ENCODE results near the gene RIOK3. TPM values are rescaled to one million over a fixed set of nuclear protein-coding genes. Genes with fewer than 3 reads are reported as not detected.

RIOK3 gene
- total and polyA plus RNA-seq, 10 of the 15 experiments (the other 5 are each of a cell fraction or from before 2014, with no cell fraction given) = 18.0 to 87.5 (median 53.8) TPM

DNA sequence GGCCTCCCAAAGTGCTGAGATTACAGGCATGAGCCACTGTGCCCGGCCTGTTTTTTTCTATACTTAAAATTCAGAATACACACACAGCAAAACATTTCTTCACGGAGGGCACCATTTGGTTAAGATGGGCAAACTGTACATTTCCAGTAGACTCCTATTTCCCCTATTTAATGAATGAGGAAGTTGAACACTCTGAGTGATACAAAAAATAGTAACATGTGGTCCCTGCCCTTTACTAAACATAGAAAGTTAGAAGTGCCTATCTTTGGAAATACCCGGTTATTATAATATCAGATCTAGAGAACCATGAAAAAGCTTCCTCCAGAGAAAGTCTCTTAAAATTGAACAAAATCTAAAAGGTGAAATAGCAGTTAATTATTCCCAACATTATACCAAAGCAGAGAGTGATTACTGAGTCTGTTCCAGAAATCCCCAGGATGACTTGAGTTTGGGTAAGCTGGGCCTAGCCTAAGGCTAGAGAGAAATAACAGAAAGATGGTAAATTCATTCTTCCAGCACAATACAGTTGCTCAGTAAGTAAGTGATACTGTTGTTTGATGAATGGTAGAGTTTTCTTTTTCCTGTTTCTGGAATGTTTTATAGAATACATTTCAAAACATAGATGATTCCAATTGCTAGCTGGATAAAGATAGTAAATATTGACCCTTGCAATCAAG is 26.9 kb downstream of the RIOK3 start (continued):
- TF ChIP-seq, protein P1, sequence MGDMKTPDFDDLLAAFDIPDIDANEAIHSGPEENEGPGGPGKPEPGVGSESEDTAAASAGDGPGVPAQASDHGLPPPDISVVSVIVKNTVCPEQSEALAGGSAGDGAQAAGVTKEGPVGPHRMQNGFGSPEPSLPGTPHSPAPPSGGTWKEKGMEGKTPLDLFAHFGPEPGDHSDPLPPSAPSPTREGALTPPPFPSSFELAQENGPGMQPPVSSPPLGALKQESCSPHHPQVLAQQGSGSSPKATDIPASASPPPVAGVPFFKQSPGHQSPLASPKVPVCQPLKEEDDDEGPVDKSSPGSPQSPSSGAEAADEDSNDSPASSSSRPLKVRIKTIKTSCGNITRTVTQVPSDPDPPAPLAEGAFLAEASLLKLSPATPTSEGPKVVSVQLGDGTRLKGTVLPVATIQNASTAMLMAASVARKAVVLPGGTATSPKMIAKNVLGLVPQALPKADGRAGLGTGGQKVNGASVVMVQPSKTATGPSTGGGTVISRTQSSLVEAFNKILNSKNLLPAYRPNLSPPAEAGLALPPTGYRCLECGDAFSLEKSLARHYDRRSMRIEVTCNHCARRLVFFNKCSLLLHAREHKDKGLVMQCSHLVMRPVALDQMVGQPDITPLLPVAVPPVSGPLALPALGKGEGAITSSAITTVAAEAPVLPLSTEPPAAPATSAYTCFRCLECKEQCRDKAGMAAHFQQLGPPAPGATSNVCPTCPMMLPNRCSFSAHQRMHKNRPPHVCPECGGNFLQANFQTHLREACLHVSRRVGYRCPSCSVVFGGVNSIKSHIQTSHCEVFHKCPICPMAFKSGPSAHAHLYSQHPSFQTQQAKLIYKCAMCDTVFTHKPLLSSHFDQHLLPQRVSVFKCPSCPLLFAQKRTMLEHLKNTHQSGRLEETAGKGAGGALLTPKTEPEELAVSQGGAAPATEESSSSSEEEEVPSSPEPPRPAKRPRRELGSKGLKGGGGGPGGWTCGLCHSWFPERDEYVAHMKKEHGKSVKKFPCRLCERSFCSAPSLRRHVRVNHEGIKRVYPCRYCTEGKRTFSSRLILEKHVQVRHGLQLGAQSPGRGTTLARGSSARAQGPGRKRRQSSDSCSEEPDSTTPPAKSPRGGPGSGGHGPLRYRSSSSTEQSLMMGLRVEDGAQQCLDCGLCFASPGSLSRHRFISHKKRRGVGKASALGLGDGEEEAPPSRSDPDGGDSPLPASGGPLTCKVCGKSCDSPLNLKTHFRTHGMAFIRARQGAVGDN (IDR thresholded peaks at IDR 0.05) = 0 out of 2 replicates have a peak, but pooled peaks have one; percentile 37
- TF ChIP-seq CHD4 (IDR thresholded peaks at IDR 0.05) = no peak
- TF ChIP-seq, protein P2, sequence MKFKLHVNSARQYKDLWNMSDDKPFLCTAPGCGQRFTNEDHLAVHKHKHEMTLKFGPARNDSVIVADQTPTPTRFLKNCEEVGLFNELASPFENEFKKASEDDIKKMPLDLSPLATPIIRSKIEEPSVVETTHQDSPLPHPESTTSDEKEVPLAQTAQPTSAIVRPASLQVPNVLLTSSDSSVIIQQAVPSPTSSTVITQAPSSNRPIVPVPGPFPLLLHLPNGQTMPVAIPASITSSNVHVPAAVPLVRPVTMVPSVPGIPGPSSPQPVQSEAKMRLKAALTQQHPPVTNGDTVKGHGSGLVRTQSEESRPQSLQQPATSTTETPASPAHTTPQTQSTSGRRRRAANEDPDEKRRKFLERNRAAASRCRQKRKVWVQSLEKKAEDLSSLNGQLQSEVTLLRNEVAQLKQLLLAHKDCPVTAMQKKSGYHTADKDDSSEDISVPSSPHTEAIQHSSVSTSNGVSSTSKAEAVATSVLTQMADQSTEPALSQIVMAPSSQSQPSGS (IDR thresholded peaks at IDR 0.05; ENCODE audit: low read length) = no peak; the same call in 1 of the 2 replicates
- TF ChIP-seq JUNB (IDR thresholded peaks at IDR 0.05) = no peak
- TF ChIP-seq KAT2A (conservative IDR thresholded peaks at IDR 0.05; ENCODE audit: control insufficient read depth, low read depth, low read length) = no peak
- no peak for TF ChIP-seq BMI1 (IDR thresholded peaks at IDR 0.05; ENCODE audit: borderline replicate concordance)
- TF ChIP-seq, protein P3, sequence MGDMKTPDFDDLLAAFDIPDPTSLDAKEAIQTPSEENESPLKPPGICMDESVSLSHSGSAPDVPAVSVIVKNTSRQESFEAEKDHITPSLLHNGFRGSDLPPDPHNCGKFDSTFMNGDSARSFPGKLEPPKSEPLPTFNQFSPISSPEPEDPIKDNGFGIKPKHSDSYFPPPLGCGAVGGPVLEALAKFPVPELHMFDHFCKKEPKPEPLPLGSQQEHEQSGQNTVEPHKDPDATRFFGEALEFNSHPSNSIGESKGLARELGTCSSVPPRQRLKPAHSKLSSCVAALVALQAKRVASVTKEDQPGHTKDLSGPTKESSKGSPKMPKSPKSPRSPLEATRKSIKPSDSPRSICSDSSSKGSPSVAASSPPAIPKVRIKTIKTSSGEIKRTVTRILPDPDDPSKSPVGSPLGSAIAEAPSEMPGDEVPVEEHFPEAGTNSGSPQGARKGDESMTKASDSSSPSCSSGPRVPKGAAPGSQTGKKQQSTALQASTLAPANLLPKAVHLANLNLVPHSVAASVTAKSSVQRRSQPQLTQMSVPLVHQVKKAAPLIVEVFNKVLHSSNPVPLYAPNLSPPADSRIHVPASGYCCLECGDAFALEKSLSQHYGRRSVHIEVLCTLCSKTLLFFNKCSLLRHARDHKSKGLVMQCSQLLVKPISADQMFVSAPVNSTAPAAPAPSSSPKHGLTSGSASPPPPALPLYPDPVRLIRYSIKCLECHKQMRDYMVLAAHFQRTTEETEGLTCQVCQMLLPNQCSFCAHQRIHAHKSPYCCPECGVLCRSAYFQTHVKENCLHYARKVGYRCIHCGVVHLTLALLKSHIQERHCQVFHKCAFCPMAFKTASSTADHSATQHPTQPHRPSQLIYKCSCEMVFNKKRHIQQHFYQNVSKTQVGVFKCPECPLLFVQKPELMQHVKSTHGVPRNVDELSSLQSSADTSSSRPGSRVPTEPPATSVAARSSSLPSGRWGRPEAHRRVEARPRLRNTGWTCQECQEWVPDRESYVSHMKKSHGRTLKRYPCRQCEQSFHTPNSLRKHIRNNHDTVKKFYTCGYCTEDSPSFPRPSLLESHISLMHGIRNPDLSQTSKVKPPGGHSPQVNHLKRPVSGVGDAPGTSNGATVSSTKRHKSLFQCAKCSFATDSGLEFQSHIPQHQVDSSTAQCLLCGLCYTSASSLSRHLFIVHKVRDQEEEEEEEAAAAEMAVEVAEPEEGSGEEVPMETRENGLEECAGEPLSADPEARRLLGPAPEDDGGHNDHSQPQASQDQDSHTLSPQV (IDR thresholded peaks at IDR 0.05) = no peak
- no peak for TF ChIP-seq NFYB (IDR thresholded peaks at IDR 0.05; ENCODE audit: insufficient read depth, low read depth, low read length)
- no peak for TF ChIP-seq KLF5 (IDR thresholded peaks at IDR 0.05; ENCODE audit: partially characterized antibody)
- no peak for TF ChIP-seq NR2C1 (IDR thresholded peaks at IDR 0.05)
- peak; percentile 55; the same call in 1 of the 2 replicates for TF ChIP-seq SPI1 (IDR thresholded peaks at IDR 0.05; ENCODE audit: borderline replicate concordance, insufficient read depth, low read depth, low read length)
- no peak for TF ChIP-seq ZNF217 (IDR thresholded peaks at IDR 0.05)
- TF ChIP-seq ASH2L (IDR thresholded peaks at IDR 0.05; ENCODE audit: borderline replicate concordance, low read depth) = no peak
- TF ChIP-seq ETV6 (conservative IDR thresholded peaks at IDR 0.05 in 1 of 2, IDR thresholded peaks at IDR 0.05 in 1 of 2; ENCODE audit: borderline replicate concordance in 1 of 2, low read depth in 1 of 2) = 0 out of 4 replicates have a peak, but pooled peaks of 1 of the 2 experiments have one; percentile 17
- peak; percentile 62 for TF ChIP-seq ZNF384 (IDR thresholded peaks at IDR 0.05; ENCODE audit: borderline replicate concordance, low read depth, low read length)
- TF ChIP-seq IKZF2 (IDR thresholded peaks at IDR 0.05) = peak; percentile 39 to 49; a peak in 2 of 4 replicates
- TF ChIP-seq, protein P4, sequence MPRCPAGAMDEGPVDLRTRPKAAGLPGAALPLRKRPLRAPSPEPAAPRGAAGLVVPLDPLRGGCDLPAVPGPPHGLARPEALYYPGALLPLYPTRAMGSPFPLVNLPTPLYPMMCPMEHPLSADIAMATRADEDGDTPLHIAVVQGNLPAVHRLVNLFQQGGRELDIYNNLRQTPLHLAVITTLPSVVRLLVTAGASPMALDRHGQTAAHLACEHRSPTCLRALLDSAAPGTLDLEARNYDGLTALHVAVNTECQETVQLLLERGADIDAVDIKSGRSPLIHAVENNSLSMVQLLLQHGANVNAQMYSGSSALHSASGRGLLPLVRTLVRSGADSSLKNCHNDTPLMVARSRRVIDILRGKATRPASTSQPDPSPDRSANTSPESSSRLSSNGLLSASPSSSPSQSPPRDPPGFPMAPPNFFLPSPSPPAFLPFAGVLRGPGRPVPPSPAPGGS (IDR thresholded peaks at IDR 0.05; ENCODE audit: borderline replicate concordance, insufficient read depth, low read depth, low read length, poor library complexity, severe bottlenecking) = no peak
- TF ChIP-seq BACH1 (IDR thresholded peaks at IDR 0.05; ENCODE audit: borderline replicate concordance) = no peak

All from GM12878 (cell line).